Transverse colon (tissue), 4 donors: Measurements from ENCODE around the gene TPO.

Experiments
- EP300 ChIP-seq: sonication (generic); formaldehyde crosslinking; IDR thresholded peaks from one replicate; pipeline ENCODE4 v1.6.1; 2017; ENCODE audit warnings: antibody characterized with exemption, low read depth
- POLR2A ChIP-seq: fragments of 450-650 bp; IDR thresholded peaks from one replicate; pipeline ENCODE4 v1.6.1; 2016; ENCODE audit warnings: antibody characterized with exemption, mild to moderate bottlenecking, moderate library complexity
- POLR2AphosphoS5 ChIP-seq, 3 donors: sonication (generic); formaldehyde crosslinking; IDR thresholded peaks; one replicate each; pipeline ENCODE4 v1.6.1; 2016; ENCODE audit warnings: antibody characterized with exemption in 3 of 3
- TF ChIP-seq, protein P1 (sequence below), 5 experiments: fragments of 200-600 bp in 3 of 5; fragments of 450-650 bp in 2 of 5; sonication (generic) in 3 of 5; IDR thresholded peaks; 1 replicate in 2 of 5; 2 replicates in 3 of 5; pipeline ENCODE4 v1.5.1; 2016 to 2017; ENCODE audit warnings: antibody characterized with exemption in 5 of 5, inconsistent platforms in 3 of 5, mild to moderate bottlenecking in 2 of 5, moderate library complexity in 1 of 5

DNA sequence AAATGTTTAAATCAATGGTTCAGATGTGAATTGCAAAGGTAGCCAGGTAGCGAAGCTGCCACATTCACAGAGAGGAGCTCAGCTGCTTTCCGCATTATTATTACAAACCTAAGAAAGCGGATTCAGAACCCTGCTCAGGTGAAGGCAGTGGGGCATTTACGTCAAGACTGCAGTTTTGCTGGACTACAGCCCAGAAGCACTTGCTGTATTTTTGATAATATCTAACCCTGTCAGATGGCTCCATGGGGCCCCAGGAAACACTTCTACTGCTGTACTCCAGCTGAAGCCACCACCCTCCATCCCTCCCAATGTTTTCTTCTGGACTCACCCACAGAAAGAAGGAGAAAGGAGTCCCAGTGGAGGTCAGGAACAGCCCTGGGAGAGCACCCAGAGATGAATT, 96.9 kb downstream of the TPO start:
- TF ChIP-seq, protein P1, sequence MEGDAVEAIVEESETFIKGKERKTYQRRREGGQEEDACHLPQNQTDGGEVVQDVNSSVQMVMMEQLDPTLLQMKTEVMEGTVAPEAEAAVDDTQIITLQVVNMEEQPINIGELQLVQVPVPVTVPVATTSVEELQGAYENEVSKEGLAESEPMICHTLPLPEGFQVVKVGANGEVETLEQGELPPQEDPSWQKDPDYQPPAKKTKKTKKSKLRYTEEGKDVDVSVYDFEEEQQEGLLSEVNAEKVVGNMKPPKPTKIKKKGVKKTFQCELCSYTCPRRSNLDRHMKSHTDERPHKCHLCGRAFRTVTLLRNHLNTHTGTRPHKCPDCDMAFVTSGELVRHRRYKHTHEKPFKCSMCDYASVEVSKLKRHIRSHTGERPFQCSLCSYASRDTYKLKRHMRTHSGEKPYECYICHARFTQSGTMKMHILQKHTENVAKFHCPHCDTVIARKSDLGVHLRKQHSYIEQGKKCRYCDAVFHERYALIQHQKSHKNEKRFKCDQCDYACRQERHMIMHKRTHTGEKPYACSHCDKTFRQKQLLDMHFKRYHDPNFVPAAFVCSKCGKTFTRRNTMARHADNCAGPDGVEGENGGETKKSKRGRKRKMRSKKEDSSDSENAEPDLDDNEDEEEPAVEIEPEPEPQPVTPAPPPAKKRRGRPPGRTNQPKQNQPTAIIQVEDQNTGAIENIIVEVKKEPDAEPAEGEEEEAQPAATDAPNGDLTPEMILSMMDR (IDR thresholded peaks at IDR 0.05) = no peak
- no peak for TF ChIP-seq POLR2AphosphoS5 (IDR thresholded peaks at IDR 0.05)
- TF ChIP-seq POLR2A = no peak
- TF ChIP-seq EP300 = no peak
